HL-60 (cell line): ENCODE measurements around the gene SELENOH.

ENCODE experiments used
- DNase-seq, 2 experiments: peaks; one replicate each; pipeline ENCODE4 v3.0.0-alpha.2; 2010 to 2020; ENCODE audit warnings: low read depth in 1 of 2, low spot score in 1 of 2
- H3K27ac ChIP-seq: fragments of 250-450 bp; sonication (Bioruptor Pico); replicated peaks from 2 replicates; pipeline ENCODE4 v1.5.1; 2020; ENCODE audit warnings: mild to moderate bottlenecking, moderate library complexity
- H3K27me3 ChIP-seq: fragments of 250-450 bp; sonication (Bioruptor Pico); 2 replicates; pipeline ENCODE4 v1.5.1; 2021; ENCODE audit warnings: mild to moderate bottlenecking, moderate library complexity; ENCODE audit not compliant: insufficient read depth, poor library complexity, severe bottlenecking
- H3K4me3 ChIP-seq: replicated peaks from 2 replicates; pipeline ENCODE4 v1.5.1; 2011; ENCODE audit warnings: mild to moderate bottlenecking, control low read depth, low read length; ENCODE audit not compliant: insufficient read depth
- CTCF ChIP-seq: IDR thresholded peaks from one replicate; pipeline ENCODE4 v1.5.1; 2011; ENCODE audit warnings: low read length, control low read depth, inconsistent platforms; ENCODE audit not compliant: insufficient read depth
- GABPA ChIP-seq: IDR thresholded peaks from 2 replicates; pipeline ENCODE4 v1.6.1; 2012; ENCODE audit warnings: low read depth
- POLR2AphosphoS5 ChIP-seq: IDR thresholded peaks from 2 replicates; pipeline ENCODE4 v1.6.1; 2012; ENCODE audit warnings: low read depth
- REST ChIP-seq: IDR thresholded peaks from 2 replicates; pipeline ENCODE4 v1.6.1; 2012; ENCODE audit warnings: low read depth; ENCODE audit not compliant: insufficient replicate concordance
- SPI1 ChIP-seq: IDR thresholded peaks from 2 replicates; pipeline ENCODE4 v1.6.1; 2012; ENCODE audit warnings: low read depth, mild to moderate bottlenecking, borderline replicate concordance

The SELENOH gene

GRCh38 chr11:57791321-57792059, 50.2 kb downstream of the SELENOH start:
- DNase-seq = peak in 1 of 2 experiments; percentile 22
- no peaks in the 10 kb centered on the region for H3K27me3 ChIP-seq
- TF ChIP-seq POLR2AphosphoS5 (no peak), SPI1 (peak; percentile 76)
- peak overlapping the region; percentile 33 for H3K4me3 ChIP-seq
- H3K27ac ChIP-seq = peak overlapping the region; percentile 56

GRCh38 chr11:57792060-57792541, 50.8 kb downstream of the SELENOH start:
- DNase-seq = peak; percentile 91 to 97
- Histone ChIP-seq H3K27ac (peak overlapping the region; percentile 56), H3K27me3 (no peaks in the 10 kb centered on the region), H3K4me3 (peak overlapping the region; percentile 33)
- no peak for TF ChIP-seq CTCF
- TF ChIP-seq REST = peak; percentile 13
- TF ChIP-seq POLR2AphosphoS5 = peak; percentile 89
- 0 out of 2 replicates have a peak, but pooled peaks have one; percentile 29 for TF ChIP-seq GABPA
- TF ChIP-seq SPI1 = peak; percentile 45; the same call in 1 of the 2 replicates

- TF ChIP-seq SPI1 (peak; percentile 85), POLR2AphosphoS5 (no peak)
- peak overlapping the region; percentile 22 for H3K4me3 ChIP-seq
- H3K27ac ChIP-seq = peak overlapping the region; percentile 50
- DNase-seq = peak in 1 of 2 experiments; percentile 50
- H3K27me3 ChIP-seq = no peaks in the 10 kb centered on the region
Observed at GRCh38 chr11:57792870-57793269, 51.6 kb downstream of the SELENOH start.
